ENCODE measurements around the gene PRSS27.
"Not testable (repeated sequence)": the region's sequence is repeated elsewhere in the genome, so short reads cannot be mapped to it uniquely, and the experiment has no call there.

Gene PRSS27

DNA sequence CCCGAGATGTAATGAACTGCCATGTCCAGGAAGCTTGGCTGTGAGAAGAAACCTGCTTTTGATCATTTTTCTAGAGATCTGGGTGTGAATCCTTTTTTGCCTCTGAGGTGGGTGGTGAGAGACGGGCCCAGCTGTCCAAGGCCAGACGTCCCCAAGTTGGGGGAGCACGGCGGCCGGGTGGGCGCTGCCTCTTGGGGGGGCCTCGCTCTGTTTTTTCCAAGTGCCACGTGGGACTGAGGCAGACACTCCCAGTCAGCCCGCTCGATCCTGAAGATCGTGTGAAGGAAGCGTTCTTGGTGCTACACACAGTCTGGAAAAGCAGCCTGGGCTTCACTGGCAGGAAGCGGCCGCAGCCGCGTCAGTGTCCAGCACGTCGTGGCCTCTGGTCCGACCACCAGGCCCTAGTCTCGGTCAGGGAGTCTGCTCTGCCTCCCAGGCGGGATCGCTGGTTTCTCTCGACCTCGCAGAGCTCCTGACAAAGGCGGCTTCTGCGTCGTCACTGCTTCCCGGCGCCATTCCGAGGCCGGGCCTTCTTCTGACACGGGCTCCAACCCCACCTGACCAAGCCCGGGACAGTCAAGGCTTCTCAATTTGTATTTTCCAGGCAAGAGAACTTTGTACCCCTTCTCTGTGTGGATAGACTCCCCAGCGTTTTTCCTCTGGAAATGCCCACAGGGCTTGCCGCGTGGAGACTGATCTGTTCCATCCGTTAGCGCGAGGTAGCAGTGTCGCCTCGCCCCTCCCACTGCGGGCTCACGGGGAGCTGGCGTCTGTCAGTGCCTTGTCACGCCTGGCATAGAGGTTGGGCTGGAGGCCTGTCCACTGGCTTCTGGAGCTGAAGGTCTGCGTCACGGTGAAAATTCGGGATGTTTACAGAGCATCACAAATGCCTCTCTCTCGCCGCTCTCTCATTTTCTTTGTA, 12.4 kb downstream of the PRSS27 start:
- DNase-seq, result no peak

DNA sequence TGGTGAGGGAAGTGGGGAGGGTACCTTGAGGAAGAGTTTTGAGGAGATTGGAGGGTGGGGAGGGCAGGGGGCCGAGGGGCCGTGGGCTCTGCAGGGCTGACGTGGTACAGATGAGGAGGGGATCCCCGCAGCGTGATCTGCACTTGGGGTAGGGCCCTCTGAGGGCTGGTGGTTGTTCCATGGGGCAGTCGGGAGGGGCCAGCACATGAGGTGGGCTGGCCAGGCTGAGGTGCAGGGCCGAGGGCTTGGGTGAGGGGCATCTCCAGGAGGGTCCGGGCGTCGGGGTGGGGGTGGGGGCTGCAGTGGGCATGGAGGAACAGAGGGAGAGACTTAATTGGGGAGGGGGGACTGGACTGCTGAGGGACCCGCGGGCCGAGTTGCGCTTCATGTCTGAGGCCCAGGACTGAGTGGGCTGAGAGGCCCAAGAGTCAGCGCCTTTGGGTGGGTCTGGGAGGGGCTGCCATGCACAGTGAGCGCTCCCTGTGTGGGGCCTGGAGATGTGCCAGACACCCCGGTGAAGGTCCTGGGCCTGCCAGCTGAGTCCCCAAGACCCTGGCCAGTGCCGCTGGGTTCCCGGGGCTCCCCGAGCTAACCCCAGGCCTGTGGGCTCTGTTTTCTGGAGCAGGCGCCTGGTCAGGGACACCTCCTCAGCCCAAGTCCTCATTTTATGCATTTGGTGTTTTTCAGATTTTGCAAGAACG, 13.3 kb downstream of the PRSS27 start:
- no peak for DNase-seq

DNA sequence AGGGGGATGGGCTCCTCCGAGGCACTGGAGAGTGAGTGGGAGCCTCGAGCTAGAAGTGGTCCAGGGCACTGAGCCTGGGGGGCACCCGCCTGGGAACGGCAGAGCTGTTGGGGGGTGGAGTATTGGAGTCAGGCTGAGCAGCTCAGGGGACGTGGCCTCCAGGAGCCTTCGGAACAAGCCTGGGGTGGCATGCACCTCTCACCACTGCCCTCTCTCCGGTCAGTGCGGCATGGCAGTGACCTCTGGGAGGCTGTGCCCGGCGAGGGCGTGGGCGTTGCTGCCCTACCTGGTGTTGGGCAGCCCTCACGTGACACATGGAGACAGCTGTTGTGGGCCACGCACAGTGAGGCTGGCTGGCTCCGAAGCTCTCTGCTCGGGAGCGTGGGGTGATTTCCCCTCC, 13.9 kb downstream of the PRSS27 start:
- DNase-seq, result no peak

DNA sequence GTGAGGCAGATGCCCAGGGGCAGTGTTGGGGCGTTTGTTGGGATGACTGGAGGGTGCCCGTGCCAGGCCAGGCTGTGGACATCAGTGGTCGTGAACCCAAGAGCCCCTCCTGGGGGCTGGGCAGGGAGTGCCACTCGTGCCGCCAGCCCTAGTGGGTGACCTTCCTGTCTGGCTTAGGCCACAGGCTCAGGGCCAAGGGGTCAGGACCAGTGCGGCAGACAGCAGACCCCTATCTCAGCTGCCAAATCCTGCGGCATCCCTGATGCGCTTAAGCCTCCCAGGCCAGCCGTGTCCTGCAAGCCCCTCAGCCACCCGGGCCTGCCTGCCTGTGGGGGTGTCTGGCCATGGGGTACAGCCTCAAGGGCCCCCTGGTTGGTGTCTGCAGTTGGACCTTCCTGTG, 14.7 kb downstream of the PRSS27 start:
- no peak for DNase-seq

DNA sequence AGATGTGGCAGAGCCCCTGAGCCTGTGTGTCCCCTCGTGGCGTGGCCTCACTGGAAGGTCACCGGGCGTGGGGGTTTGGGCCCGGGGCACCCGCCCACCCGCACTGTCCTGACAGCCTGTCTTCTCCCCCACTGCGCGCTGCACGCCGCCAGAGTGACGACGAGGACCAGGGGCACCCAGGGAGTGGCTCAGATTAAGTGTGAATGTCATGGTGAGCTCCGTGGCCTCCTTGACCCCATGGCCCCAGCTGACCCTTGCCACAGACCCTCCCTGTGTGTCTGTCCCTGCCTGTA, 15.1 kb downstream of the PRSS27 start:
- no peak for DNase-seq

DNA sequence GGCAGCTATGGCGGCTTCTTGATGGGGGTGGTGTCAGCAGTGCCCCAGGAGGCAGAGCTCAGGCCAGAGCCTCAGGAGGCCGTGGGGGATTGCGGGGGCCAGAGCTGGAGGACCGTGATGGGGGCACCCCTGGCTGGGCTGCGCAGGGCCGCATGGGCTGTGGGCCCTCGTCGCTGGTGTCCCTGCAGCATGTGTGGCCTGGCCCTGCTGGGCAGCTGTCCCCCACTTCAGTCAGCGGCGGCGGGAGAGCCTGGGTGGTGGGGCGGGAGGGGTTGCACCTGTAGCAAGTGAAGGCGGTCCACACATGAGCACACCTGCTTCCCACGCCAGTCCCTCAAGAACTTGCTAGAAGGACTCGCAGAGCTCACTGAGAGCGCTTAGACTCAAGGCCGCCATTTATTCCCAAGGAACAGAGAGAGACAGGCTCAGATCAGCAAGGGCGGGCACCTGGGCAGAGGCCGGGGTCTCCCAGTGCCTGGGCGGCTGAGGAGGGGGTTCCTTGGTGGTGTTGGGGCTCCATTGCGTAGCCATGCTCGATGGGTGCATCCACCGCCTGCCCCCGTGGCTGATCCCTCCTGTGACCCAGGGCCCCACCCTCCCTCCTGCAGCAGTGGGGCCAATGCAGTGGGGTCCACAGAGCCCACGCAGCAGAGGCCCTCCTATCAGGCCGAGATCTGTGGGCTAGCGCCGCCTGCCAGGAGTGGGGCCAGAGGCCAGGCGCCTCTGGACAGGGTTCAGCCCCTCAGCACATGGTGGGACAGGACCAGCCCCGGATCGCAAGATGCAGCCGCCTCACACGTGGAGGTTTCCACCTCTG, 15.7 kb downstream of the PRSS27 start:
- no peak for DNase-seq

DNA sequence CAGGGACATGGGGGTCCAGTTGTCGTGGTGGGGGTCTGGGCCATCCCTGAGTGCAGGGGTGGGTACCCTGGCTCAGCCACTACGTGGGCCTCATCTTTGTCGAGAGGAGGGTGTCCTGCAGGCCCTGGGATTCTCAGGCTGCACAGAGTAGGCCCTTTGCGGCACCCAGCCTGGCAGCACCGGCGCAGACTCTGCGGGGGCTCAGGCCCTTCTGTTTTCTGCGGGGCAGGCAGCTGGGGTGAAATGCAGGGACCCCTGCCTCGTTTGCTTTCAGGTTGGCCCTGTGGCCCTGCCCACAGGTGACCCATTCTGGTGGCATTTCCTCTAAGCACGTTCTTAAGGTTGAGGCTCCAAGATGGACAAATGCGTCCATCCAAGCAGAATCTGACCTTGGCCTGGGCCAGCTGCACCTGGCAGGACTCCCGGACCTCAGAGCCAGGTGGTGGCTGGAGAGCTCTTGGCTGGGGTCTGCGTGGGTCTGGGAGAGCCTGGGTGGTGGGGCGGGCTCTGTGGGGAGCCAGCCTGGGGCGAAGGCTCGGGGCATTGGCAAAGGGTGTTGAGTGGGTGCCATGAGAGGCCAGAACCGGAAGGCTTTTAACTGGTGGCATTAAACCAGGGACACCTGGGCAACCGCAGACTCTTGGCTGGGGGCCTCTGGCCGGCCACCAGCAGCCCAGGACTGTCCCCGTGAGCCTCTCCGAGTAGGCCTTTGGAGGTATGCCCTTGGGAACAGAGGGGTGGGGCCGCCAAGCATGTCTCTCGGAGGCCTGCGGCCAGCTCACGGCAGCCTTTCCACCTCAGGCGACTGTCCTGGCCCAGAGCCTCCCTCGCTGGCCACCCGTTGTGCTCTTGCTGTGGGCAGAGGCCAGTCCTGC, 16.9 kb downstream of the PRSS27 start:
- DNase-seq, result no peak

DNA sequence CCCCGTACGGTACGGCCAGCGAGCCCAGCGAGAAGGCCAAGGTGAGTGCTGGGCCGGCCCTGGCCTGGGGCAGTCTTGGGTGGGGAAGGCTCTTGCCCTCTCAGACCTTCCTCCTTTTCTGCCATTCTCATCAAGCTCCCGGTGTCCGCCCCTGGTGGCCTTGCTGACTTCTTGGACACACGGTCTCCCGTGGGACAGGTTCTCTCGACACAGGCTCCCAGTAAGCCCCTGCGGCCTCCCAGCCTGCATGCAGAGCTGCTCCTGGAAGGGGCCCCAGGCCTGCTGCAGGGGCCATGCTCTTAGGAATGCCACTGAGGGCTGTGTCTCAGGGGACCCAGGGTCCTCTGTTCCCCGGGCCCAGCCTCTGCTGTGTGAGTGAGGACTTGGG, 17.6 kb downstream of the PRSS27 start:
- DNase-seq, result no peak

DNA sequence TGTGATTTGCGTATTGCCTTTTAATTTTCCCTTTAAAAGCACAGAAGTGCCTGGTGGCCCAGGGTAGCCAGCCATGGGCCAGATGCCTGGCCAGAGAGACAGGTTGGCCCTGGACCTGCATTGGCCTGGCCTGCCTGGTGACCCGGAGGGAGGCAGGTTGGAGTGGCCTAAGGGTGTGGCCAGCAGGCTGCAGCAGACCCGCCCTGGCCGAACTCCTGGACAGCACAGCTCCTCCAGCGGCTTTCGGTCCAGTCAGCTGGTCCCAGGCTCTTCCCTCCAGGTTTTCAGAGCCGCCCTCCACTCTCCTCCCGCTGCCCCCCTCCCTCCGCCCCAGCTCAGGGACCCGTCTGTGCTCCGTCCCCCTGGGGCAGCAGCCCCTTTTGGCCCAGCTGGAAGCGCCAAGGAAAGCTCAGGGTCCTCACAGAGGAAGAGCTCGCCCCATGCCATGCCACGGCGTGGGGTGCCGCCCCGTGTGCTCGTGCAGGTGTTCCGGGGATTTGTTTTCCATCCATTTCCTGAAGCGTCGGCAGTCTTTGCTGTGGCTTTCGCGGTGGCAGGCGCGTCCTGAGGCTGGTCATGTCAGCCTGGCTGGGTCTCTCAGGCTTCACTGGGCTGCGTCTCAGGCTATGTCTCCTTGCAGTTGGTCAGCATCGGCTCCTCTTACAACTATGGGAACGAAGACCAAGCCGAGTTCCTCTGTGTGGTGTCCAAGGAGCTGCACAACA, 18.1 kb downstream of the PRSS27 start:
- DNase-seq, result no peak

DNA sequence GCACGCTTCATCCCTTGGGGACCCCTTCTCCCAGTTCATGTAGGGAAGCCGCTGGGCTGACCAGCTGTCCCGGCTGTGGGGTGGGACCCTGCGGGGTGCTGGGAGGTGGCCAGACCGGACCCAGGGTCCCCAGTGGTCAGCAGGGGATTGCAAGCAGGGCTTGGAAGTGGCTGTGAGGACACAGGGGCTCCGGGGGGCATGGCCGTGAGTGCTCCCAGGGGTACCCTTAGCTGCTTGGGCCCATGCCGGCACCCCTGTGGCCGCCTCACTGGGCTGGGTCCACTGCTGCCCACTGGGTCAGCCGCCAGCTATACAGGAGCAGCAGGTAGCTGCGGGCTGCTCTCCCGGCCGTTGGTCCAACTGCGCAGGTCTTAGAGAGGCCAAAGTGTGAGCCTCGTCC, 18.8 kb downstream of the PRSS27 start:
- DNase-seq, result no peak

DNA sequence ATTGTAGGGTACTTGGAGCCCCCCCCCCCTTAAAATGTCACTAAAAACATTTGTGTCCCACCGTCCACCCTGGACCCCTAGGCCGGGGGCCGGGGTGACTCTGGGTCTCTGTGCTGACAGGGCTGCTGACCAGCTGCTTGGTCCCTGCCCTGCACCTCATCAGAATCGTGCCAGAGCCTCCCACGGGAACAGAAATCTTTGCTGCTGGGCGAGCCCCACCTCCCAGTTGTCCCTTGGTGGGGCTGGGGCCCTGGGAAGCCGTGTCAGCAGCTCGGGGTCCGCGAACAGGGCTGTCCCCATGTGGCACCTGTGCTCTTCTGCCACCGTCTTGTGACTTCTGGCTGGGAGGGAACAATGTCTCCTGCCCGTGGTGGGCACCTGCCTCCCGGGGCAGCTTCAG, 19.2 kb downstream of the PRSS27 start:
- DNase-seq, result no peak

DNA sequence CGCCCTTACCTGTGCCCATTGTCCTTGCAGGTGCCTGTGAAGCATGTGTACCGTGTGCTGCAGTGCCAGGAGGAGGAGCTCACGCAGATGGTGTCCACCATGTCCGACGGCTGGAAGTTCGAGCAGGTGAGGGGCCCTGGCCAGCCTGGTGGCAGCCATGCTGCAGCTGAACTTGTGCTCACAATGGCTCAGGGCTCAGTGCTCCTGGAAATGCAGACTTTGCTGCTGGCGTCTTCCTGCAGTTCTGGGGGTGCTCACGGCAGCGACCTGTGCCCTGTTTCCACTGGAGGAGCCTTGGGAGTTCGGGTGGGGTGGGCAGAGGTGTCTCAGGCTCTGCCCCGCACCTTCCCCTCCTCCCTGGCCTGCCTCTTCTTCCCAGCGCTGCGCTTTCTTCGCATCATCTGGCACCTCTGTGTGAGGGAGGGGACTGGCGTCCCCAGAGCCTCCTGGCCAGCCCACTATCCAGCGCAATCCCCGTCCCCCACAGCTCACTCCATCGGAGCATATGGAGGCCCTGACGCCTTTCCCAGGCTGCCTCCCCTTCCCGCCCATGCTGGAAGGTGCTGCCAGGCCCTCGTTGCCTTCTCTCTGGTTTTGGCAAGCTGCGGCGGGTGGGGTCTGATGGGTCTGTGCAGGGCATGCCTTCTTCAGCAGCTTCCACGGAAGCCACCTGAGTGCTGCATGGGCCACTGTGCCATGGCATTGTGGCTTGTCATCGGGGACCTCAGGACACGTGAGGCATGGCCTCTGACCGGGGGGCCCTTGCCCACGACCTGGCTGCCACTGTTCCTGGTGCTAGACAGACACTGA, 20.0 kb downstream of the PRSS27 start:
- no peak for DNase-seq

DNA sequence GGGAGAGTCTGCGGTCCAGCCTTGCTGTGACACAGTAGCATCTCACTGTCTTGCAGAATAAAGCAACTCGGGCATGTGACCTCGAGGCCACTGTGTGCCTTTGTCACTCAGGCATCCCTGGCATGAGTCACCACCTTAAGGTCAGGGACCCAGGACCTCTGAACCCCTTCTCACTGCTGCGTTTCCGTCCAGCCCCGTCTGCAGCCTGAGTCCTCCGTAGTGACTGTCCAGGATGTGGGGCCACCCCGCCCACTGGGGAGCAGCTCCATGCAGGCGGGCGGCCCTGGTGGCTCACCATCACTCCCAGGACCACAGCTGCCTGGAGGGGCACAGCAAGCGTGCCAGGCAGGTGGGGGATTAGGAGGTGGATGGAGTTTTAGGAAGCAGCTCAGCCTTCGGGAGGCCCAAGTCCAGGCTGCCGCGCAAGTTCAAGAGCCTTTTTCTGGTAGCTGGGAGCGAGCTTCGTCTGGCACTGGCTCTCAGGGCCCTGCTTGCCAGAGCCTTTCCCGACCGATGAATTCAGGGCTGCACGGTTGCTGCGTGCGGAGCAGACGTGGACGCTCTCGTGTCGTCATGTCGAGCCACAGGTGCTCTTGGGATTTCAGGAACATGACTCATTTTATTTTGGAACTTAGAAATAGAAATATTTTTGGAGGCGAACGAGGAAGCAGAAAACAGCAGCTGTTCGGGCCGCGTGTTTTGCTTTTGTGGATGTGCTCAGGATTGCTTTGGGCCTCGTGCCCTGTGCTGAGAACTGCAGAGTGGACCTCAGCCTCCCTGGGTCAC, 20.9 kb downstream of the PRSS27 start:
- DNase-seq, result no peak

DNA sequence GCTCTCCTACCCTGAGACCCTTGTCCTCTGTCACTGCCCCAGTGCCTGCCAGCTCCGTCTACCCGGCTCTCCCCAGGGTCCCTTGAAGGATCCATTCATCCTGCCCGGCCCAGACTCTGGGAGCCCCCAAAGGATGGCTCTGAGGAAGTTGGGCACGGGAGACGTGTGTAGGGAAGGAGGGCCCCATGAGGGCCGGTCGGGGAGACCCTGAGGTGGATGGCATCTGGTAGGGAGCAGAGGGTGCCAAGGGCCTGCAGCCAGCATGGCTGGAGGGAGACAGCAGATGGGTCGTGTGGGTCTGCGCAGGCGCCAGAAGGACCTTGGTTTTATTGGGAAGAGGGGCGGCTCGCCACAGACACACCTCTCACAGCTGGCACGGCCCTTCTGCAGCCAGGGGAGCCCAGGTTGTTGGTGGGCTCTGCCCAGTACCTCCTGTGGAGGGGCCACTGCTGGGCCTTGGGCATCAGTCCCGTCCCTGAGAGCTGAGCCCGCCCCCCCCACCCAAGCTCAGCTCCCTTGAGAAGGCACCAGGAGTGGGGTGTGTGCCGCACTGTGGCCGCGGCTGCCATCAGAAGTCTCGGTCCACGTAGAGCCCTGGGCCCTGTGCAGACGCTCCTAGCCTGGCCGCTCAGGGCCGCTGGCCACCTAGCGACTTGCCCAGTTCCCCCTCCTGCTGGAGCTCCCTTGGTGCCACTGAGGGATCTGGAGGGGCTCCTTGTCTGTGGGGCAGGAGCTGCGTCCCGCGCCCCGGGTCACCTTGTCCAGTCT, 21.7 kb downstream of the PRSS27 start:
- DNase-seq, result no peak

DNA sequence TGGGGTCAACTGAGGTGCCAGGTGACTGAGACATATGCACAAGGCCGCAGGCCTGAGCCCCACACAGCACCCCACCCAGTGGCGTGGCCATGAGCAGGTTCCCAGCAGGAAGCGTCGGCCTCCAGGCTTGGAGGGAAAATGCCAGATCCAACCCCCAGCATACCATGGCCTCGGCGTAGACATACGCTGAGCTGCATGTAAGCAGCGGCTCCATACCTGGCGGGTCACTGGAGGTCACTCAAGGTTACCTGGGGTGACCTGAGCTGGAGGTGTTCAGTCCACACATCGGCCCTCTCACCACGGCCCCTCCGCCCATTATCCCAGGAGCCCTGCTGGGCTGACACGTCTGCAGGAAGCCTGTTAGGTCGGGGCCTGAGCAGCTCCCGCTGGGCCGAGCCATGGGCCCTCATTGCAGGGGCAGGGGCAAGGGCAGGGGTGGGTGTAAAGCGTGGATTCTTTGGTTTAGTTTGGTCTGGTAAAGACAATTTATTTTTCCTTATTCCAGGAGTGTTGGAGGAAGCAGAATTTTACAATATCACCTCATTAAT, 22.5 kb downstream of the PRSS27 start:
- DNase-seq, result no peak

DNA sequence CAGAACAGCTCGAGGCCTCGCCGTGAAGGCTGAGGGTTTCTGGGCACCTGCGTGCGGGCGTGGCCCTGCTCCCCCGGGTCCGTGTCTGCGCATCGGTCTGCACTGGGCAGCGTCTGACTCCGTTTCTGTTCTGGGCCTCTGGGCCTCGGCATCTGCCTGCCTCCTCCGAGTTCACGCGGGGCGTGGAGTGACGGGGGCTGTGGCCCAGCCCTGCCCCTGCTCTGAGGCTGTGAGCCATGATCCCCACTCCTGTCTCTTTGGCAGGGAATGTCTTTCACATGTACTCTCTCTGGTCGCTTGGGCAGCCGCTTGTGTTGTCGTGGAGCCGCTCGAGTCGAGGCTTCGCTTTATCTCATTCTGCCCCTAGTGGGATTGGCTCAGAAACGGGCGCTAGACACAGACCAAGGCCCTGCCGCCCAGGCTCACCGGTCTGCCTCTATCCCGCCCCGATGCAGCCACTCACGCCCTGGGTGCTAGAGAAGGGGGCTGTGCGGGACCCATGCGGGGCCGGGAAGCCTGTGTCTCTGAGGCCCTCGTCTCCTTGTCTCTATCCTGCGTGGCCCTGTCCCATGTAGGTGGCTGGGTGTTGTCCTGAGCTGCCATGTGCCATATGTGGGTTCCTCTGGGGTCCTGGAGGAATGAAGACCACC, 23.3 kb downstream of the PRSS27 start:
- not testable (repeated sequence) for DNase-seq

DNA sequence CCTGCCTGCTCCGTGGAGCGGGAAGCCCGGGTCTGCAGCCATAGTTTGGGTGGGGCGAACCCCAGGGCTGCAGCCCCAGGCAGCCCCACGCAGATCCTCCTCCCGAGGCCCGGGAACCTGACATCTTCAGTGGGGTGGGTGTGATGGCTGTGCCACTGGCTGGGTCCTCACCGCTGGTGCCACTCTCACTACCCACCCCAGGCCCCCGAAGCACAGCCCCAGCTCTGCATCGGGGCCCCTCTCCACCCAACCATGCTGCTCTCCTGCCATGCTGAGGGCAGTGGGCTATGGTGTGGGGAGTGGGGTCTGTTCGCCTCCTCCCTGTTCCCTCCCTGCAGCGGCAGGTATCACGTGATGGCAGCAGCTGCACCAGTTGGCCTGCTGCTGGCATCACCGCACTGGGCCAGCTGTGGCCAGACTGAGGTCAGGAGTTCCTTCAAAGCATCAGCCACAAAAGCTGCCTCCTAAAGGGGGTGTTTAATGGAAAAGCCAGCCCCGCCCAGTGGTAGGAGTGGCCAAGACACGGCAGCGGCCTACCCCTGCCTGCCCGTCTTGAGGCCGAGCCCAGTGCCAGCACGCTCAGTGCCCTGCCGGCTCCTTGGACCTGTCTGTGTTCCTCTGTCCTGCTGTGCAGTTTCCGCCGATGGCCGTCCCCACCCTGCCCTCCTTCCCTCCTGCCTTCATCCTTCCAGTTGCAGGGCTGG, 26.9 kb downstream of the PRSS27 start:
- no peak for DNase-seq

All from NCI-H446 (cell line).